NOMO-1 treated with dmso at 0.1 percent for 144 hours (cell line): ENCODE data around the gene TENM4.

Experiments used
- DNase-seq: peaks from one replicate; lab custom pipeline; 2025; ENCODE audit not compliant: unreplicated experiment; lab: John Stamatoyannopoulos, UW

TENM4 gene

DNA sequence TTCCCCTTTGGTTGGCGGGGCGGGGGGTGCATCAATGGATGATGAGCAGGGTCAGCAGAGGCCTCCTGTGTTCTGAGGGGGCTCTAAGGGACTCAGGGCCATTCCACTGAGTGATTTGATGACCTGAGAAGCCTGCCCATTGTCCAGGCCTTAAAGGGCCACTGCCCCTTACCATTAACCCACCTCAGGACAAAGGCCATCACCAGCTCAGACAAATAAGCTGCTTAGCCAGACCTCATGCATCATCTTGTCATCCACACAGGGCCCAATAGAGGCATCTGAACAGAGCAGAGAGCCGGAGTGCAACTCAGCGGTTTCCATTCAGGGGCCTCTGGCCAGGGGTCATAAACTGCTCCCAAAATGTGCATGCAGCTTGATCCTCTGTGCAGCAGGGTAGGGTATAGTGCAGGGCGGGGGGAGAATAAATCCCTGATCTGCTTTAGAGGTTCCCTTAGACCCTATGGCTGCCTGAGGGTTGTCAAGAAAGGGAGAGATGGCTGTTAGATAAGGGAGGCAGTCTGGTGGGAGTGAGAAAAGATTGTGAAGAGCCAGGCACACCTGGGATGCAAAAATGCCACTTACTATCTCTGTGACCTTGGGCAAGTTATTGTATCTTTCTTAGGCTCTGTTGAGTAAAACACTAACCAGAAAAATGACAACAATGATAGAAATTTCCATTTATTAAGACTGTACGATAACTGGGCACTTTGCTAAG, 490.7 kb downstream of the TENM4 start:
- DNase-seq = no peak

DNA sequence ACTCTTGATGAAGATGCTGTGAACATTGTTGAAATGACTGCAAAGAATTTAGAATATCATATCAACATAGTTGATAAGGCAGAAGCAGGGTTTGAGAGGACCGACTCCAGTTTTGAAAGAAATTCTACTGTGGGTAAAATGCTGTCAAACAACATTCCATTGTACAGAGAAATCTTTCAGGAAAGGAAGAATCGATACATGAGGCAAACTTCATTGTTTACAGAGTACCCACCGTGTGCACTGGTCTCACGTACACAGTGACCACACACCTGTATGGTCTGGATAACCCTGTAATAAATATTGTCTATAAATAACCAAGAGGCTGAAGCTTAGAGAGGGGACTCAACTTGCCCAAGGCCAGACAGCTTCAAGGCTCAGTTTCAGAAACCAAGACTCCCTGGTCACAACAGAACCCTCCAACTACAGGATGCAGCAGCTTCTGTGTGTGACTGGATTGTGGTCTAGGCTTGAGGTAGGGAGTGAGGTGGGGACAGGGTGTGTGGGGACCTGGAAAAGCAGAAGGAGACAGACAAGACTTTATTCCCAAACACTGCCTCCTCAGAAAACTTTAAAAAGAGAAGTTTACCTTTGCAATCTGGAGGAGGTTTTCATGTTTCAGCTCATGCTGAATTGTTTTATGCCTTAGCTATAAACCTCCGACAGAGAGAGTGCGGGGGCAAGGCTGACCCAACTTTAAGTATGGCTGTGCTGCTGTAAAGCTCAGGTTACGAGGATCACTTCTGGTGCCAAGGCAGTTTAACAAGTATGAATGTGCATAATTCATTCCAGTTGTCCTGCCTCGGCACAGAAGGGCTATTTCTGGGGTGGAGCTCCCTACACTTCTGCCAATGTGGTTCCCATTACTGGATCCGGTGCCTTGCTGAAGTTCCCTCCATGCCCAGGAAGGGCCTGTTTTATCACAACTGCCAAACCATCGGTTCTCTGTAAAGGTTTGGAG, 493.6 kb downstream of the TENM4 start:
- no peak for DNase-seq

DNA sequence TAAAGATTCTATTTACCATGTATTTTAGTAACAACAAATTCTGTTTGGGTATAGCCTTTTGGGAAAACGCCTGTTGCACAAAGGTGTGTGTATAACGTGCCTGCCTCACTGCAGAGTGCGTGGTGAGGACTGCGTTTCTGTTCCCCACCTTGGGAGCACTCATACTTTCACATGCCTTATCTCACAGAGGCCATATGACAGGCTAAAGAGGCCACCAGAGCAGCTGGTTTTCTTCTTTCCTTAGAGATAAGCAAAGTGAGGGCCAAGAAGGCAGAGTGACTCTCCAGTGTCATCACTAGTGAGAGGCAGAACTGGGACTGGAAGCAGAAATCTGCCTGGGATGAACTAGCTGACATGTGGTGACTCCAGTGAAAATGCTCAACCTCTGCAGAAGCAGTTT, 497.0 kb downstream of the TENM4 start:
- no peak for DNase-seq

DNA sequence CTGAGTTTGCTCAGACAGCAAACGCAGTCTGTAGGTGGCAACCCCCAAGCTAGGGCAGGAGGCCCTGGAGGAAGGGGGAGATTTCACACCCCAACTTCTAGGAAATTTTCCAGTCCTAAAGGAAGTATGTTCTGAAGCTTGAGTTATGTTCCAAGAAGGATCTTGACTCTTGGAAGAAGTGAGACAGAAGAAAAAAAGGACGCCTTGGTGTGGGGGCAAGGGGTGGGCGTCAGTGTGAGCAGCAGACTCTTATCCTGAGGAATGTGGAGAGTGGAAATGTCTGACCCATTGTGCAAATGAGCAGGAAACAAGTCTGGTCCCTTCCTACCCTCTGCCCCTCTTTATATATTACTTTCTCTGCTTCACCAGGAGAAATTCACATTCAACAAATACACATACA, 497.7 kb downstream of the TENM4 start:
- DNase-seq = no peak

DNA sequence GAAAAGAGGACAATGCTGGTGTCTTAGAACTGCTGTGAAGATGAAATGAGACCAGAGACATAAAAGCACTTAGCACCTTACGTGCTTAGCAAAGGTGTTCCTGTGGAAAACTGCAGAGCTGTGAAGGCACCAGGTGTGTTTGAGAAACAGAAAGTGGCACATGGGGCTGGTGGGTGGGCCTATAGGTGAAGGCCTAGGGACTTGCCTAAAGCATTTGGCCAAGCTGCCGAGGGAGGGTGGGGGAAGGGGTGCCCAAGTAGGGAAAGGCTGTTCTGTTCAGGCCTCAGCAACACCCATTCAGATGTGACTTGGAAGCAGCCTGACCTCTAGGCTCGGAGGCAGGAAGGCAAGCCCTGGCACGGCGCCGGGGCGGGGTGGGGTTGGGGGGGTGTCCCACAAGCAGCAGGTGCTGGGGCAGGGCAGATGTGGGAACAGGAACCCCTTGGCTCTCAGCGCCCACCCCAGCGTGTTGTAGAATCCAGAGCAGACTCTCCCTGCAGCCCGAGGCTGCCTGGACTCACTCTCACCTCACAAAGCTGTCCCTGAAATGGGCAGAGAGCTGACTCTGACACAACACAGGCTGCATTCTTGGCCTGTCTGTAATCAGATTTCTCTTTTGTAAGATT, 499.5 kb downstream of the TENM4 start:
- no peak for DNase-seq

DNA sequence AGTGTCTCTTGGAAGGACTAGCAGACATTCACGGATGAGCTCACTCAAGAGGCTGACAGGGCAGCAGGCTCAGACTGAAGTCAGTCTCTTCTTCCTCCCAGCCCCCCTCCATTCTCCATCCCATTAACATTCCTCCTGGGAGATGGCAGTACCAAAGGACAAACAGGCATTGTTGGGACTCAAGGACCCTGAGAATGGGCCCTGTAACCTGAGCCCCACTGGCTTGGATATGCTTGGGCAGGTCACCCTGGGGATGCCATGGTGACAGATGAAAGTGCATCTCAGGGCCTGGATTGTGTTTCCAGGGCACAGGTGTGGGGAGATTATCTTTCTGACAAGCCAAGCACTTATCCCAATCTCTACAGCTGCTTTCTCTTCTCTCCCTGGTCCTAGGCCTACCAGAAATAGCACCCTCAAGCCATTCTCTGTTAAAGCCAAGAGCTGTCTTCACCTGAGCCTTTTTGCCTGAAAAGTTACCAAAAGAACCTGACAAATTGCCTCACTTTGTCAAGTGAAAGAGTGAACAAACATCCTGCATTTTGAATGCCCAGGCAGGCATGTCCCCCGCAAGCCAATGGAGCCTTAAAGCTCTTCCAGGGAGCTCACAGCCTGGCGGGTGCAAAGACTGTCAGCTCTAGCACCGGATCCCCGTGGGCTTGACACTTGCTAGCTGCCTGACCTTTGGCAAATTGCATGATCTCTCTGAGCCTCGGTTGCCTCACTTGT, 500.2 kb downstream of the TENM4 start:
- no peak for DNase-seq

DNA sequence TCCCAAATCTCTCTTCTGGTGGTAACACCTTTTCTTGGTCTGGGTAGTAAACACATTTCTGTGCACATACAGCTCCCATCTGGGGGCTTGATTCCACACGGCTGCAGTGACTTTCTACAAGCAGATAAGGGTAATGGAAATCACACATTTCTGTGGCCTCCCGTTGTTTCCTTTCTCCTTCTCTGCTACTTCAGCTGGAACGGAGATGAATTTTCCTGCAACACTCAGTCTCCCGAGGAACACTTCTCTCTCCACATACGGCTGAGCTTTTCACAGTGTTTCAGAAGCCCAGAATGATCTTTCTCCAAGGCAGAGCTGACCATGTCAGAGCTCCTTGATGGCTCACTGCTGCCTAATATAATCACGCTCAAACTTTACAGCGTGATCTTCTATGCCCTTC, 501.9 kb downstream of the TENM4 start:
- no peak for DNase-seq

DNA sequence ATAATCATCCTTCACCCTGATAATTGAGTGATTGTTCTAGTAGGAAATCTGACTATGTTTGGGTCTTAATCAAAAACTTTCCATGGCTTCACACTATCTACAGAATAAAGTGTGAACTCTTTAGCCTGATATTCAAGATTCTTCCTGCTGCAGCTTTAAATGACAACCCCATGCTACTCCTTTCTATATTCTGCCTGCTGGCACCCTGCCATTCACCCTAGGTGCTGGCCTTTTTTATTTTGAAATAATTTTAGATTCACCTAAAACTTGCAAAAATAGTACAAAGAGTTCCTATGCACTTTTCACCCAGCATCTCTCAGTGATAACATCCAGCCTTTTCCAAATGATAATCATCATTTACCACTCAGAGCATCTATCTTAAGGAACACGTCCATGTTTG, 502.8 kb downstream of the TENM4 start:
- DNase-seq = no peak

DNA sequence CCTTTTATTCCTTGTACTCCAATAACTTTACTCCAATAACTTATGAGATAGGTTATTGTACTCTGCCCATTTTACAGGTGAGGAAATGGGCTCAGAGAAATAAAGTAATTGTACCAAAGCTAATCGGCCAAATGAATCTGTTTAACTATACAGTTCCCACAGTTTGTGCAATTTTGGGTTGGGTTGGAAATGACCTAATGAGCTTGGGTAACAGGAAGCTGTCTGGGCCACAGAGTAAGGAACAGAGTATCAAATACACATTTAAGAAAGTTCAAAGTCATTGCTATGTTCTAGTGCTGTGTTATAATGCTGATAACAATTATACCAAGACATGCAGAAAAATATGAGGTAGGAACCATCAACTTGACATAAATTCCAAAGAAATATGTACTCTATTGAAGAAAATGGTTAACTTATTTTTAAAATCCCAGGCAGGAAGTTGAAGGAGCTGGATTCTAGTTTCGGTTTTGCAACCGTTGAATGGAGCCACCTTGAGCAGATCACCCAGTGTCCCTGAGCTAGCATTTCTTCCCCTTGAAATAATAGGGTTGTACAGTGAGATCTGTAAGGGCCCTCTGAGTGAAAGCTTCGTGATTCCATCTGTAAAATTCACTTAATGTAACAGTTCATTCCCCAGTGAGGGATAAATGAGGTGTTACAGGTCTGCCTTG, 505.3 kb downstream of the TENM4 start:
- peak; percentile 61 for DNase-seq

DNA sequence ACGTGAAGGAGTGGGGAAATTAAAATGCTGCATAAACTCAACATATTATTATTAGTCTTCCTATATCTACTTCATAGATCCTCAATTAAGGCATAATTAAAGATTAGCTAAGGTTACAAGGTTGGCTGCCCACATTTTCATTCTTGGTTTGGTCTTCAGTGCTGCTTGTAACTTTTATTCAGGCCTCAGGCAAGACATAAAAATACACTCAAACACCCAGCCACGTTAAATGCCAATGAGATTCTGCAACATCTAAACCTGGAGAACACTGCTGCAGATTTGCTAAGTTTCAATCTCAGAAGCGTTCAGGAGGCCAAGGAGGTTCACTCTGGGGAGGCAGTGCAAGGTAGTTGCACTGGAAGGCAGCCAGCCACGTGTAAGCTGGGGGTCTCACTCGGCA, 507.5 kb downstream of the TENM4 start:
- no peak for DNase-seq

GRCh38 chr11:78932757-78933156, 508.1 kb downstream of the TENM4 start:
- no peak for DNase-seq

DNA sequence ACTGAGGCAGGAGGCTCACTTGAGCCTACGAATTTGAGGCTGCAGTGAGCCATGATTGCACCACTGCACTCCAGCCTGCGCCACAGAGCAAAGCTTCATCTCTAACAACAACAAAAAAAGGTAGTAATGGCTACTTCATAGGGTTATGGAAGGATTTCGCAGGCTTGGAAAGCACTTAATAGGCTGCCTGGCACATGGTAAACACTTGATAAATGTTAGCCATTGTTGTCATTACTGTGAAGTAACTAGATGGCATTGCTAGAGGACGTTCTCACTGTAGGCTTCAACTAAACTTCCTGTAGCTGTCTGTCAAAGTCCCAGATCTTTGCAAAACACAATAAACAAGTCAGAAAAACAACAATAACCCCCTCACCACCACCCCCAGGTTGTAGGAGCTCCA, 508.9 kb downstream of the TENM4 start:
- no peak for DNase-seq

DNA sequence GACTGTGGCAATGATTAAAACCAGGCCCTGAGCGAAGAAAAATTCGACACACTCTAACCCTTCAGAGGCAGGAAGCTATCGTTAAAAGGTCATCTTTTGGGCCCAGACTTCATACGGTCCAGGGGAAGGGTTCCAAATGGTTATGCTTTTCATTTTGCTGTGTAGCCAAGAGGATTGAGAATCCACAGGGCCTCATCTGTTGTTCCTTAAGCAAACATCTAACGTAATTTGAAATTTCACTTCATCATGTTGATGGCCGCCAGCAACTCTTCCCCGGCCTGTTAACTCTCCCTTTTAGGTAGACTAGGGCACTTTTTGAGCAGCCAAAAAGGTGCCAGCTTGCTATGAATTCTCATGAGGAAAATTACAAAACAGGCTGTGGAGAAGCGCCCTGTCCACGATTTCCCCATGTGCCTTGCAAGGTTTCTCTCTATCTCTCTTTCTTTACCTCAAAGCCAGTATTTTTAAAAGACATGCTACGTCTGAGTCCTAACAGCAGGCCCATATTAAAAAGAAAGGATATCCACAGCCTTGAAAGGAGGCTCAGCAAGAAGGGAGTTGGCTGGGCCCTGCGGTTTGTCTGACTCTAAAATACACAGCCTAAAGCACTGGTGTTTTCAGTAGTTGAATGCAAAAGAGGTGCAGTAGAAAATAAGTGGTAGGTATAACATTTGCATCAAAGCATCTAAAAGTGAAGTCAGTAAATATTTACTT, 509.9 kb downstream of the TENM4 start:
- no peak for DNase-seq

DNA sequence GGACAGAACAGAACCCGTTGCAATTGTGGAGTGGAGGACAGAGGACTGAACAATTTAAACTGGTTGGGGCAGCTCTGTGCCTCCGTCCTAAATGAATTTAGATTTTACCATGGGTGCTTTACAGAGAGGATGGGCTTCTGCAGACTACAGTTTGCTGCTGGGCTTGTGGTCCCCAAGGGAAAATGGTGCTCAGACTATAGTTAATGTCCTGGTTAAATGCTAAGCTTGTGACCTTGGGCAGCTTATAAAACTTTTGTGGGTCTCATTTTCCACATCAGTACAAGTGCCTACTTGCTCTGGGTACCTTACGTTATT, 511.0 kb downstream of the TENM4 start:
- DNase-seq = no peak

- no peak for DNase-seq
These were observed 511.5 kb downstream of the TENM4 start for GRCh38 chr11:78929207-78929905.

GRCh38 chr11:78927511-78927910, 513.3 kb downstream of the TENM4 start:
- DNase-seq = no peak

DNA sequence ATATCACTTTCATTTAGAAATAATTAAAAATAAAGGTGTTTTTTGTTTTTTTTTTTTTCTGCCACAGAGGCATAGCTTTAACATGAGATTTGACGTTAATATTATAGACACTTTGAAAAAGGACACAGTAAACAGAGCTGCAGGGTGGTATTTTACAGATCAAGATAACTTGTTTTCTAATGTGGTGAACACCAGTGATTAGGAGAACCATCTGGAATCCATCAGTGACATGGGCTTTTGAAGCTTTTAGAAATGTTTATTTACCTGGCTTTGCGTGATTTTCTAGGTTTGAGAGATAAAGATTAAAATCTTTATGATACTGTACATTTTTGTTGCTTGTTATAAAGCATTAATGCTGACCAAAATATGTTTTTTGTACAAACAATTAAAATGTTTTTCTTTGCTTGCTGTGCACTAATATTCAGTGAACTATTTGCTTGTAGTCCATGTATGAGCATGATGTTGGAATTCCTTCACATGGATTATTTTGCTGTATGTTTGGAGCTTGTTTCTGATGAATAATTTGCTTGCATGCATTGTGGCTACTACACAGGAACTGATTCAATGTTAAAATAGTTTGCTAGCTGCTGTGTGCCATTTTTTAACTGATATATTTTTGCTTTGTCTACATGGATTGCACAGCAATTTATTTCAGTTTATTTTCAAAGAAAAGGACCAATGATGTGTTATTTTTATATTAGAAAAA, 514.0 kb downstream of the TENM4 start:
- DNase-seq = no peak

- no peak for DNase-seq
These were observed 515.4 kb downstream of the TENM4 start for GRCh38 chr11:78925387-78925786.
